Choroid plexus epithelial cell (primary cell): ENCODE measurements around the gene POU5F2.

Experiments used
- DNase-seq: peaks from one replicate; pipeline ENCODE4 v3.0.0-alpha.2; 2010; ENCODE audit warnings: low read depth
- H3K4me3 ChIP-seq: 2 replicates; pipeline ENCODE4 v1.5.1; 2011; ENCODE audit warnings: low read depth, mild to moderate bottlenecking, control low read depth, low read length, moderate library complexity
- CTCF ChIP-seq: conservative IDR thresholded peaks from 2 replicates; pipeline ENCODE4 v1.5.1; 2011; ENCODE audit warnings: low read depth, mild to moderate bottlenecking, control low read depth, inconsistent platforms, low read length, moderate library complexity

POU5F2 gene

GRCh38 chr5:93721071-93721470, 20.3 kb downstream of the POU5F2 start:
- DNase-seq = no peak
- H3K4me3 ChIP-seq = no peak overlapping the region
- no peak for TF ChIP-seq CTCF

GRCh38 chr5:93717162-93717561, 24.2 kb downstream of the POU5F2 start:
- TF ChIP-seq CTCF = no peak
- peak; percentile 81 for DNase-seq

GRCh38 chr5:93716453-93716852, 24.9 kb downstream of the POU5F2 start:
- TF ChIP-seq CTCF = no peak
- DNase-seq = no peak
- no peak overlapping the region for H3K4me3 ChIP-seq

More at GRCh38 chr5:93717162-93717561, 24.2 kb downstream of the POU5F2 start:
- H3K4me3 ChIP-seq = no peak overlapping the region

GRCh38 chr5:93715761-93716160, 25.6 kb downstream of the POU5F2 start:
- no peak for DNase-seq
- TF ChIP-seq CTCF = no peak
- no peak overlapping the region for H3K4me3 ChIP-seq

- DNase-seq = no peak
- H3K4me3 ChIP-seq = no peak overlapping the region
- TF ChIP-seq CTCF = no peak
Measured at GRCh38 chr5:93715327-93715726, 26.1 kb downstream of the POU5F2 start.

- TF ChIP-seq CTCF = no peak
- DNase-seq = no peak
- no peak overlapping the region for H3K4me3 ChIP-seq
Measured at GRCh38 chr5:93708442-93708841, 33.0 kb downstream of the POU5F2 start.

- peak; percentile 16 for DNase-seq
- H3K4me3 ChIP-seq = no peak overlapping the region
- TF ChIP-seq CTCF = no peak
Measured at GRCh38 chr5:93705896-93706295, 35.5 kb downstream of the POU5F2 start.
